ENCODE measurements around the gene THSD7A. TPM values are rescaled to one million over a fixed set of nuclear protein-coding genes. Genes with fewer than 3 reads are reported as not detected.

The THSD7A gene
- total RNA-seq = 0.14 and 0.30 TPM in 2 replicates

DNA sequence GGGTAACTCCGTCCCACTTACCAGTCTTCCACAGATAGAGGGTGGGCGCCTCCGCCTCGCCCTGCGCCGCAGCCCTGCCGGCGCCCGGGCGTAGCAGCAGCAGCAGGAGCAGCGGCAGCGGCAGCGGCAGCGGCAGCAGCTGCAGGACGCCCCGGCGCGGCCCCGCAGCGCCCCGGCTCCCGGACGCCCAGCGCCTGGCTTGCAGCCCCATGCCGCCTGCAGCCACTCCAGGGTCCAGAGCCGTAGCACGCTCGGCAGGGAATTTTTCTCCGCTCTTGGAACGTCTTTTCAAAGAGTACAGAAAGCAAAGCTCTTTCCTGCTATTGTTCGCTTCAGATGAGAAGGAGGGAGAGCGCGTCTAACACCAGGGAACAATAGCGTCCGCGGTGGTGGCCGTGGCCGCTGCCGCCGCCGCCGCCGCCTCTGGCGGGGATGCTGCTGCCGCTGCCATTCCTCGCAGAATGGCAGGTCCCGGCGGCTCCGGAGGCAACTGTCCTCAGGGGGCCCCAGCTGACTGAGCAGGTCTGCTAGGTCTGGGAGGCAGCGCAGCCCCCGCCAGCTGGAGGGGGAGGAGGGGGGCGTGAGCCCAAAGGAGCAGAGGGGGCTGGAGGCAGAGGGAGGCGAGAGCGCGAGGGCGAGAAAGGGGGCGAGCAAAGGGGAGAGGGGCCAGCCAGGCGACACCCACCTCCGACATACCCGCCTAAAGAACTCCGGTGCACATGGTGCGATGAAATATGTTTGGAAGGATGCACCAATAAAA lies at the start of gene THSD7A:
Gene THSD7A (minus strand): TSS at position 463 of the 760 bp plus-strand sequence. CDS start 252 bp downstream, at position 211.

Data from smooth muscle cell of the umbilical artery (primary cell).